Activated naive CD4-positive, alpha-beta T cell treated with Interleukin-2 at 50 U/mL for 16 hours (primary cell): ENCODE data around the gene RFX2.
"Not testable (repeated sequence)": the region's sequence is repeated elsewhere in the genome, so short reads cannot be mapped to it uniquely, and the experiment has no call there.

ENCODE experiments used
- DNase-seq: peaks from one replicate; pipeline ENCODE4 v3.0.0-alpha.2; 2020

The RFX2 gene

GRCh38 chr19:6007866-6008265, 102.4 kb downstream of the RFX2 start:
- no peak for DNase-seq

- no peak for DNase-seq
Observed at GRCh38 chr19:6006896-6007295, 103.4 kb downstream of the RFX2 start.

GRCh38 chr19:6006070-6006446, 104.2 kb downstream of the RFX2 start:
- DNase-seq, result not testable (repeated sequence)

GRCh38 chr19:6005321-6006069, 104.8 kb downstream of the RFX2 start:
- DNase-seq, result no peak

GRCh38 chr19:6003976-6004375, 106.3 kb downstream of the RFX2 start:
- no peak for DNase-seq

GRCh38 chr19:6002591-6002990, 107.7 kb downstream of the RFX2 start:
- no peak for DNase-seq

- no peak for DNase-seq
Observed at GRCh38 chr19:6000228-6000847, 110.0 kb downstream of the RFX2 start.

- DNase-seq, result no peak
Observed at GRCh38 chr19:5999693-6000092, 110.6 kb downstream of the RFX2 start.

GRCh38 chr19:5997371-5997770, 112.9 kb downstream of the RFX2 start:
- DNase-seq, result no peak

GRCh38 chr19:5996623-5997320, 113.5 kb downstream of the RFX2 start:
- no peak for DNase-seq

GRCh38 chr19:5996102-5996501, 114.2 kb downstream of the RFX2 start:
- no peak for DNase-seq

GRCh38 chr19:5995606-5996005, 114.7 kb downstream of the RFX2 start:
- no peak for DNase-seq

GRCh38 chr19:5994405-5995165, 115.7 kb downstream of the RFX2 start:
- no peak for DNase-seq

- no peak for DNase-seq
Observed at GRCh38 chr19:5993648-5994358, 116.5 kb downstream of the RFX2 start.

GRCh38 chr19:5993201-5993600, 117.1 kb downstream of the RFX2 start:
- no peak for DNase-seq

- DNase-seq, result no peak
Observed at GRCh38 chr19:5992756-5993155, 117.5 kb downstream of the RFX2 start.

- no peak for DNase-seq
Observed at GRCh38 chr19:5991244-5991838, 119.0 kb downstream of the RFX2 start.

- DNase-seq, result no peak
Observed at GRCh38 chr19:5990289-5990797, 120.0 kb downstream of the RFX2 start.

GRCh38 chr19:5989388-5990074, 120.8 kb downstream of the RFX2 start:
- DNase-seq, result no peak

- DNase-seq, result no peak
Observed at GRCh38 chr19:5988517-5989387, 121.5 kb downstream of the RFX2 start.
